COLO668 (cell line): ENCODE results near the gene ERMP1.
A peak's percentile ranks its signal among the peaks of the same experiment; 100 is the strongest.

ENCODE experiments used
- DNase-seq: peaks from one replicate; lab custom pipeline; 2025; ENCODE audit not compliant: unreplicated experiment; lab: John Stamatoyannopoulos, UW

The ERMP1 gene

DNA sequence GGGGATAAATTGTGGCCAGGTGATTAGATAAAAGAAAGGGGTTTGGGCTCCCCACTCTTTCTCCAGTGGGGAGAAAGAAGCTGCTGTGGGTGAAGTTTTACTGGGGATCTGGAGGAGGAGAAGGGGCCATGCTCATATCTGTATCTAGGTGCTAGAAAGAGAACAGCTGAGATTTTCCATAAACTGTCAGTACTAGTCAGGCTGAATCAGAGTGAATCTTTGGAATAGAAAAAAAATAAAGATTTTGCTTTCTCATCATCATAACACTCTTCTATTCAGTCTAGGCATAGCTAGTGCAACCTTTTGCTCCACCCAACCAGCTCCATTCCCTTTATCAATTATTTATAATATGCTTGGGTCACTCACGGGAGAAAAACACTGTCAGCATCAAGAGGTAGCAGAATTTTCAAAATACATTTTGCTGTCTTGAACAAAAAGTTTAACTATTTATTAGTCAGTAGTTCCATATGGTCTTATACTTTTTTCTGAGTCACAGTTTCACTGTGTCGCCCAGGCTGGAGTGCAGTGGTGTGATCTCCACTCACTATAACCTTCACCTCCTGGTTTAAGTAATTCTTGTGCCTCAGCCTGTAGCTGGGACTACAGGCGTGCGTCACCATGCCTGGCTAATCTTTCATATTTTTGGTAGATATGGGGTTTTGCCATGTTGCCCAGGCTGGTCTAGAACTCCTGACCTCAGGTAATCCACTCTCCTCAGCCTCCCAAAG, 21.3 kb upstream of the ERMP1 start:
- DNase-seq = no peak

DNA sequence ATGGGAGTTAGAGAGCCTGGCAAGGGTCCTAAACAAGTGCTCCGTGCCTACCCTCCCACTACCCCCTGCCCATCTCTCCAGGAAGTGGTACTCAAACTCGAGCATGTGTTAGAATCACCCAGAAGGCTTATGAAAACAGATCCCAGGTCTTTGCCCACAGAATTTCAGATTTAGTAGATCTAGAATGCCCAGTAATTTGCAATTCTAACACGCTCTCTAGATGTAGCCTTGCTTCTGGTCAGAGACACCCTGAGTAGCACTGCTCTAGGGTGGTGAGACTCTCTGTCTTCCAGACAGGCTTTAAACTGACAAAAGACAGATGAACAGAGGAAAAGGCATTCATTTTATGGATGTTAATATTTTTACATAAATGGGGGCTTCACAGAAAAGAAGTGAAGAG, 20.7 kb upstream of the ERMP1 start:
- DNase-seq = no peak

DNA sequence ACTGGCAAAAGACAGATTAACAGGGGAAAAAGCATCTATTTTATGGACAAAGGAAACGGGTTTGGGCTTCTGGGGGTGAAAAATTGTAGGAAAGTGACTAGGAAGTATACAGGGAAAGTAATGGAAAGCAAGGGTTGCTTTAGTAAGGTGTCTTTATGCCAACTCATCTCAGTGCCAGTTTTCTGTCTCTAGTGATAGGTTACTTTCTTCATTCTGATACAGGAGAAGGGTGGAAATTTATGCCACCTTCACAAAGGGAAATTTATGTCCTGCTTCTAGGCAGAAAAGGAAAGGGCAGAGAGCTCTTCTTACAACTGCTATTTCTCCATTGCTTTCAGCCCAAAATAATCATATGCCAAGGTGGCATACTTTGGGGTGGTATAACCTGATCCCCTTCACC, 20.1 kb upstream of the ERMP1 start:
- DNase-seq = no peak

DNA sequence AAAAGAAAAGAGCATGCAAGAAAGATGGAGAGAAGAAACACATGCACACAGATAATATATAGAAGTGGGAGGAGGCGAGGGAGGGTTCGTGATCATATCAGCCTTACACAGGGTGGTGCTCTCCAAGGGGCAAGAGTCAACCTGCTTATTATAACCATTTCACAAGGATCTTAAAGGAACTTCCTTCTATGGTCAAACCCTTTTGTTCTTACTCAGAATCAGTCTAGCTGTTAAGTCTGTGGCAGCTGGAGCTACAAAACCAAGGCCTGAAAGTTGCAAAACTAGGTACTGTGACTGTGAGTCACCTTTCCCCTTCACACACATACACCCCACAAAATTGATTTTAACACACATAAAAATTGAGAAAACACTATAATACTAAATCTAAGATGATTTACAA, 18.5 kb upstream of the ERMP1 start:
- no peak for DNase-seq

DNA sequence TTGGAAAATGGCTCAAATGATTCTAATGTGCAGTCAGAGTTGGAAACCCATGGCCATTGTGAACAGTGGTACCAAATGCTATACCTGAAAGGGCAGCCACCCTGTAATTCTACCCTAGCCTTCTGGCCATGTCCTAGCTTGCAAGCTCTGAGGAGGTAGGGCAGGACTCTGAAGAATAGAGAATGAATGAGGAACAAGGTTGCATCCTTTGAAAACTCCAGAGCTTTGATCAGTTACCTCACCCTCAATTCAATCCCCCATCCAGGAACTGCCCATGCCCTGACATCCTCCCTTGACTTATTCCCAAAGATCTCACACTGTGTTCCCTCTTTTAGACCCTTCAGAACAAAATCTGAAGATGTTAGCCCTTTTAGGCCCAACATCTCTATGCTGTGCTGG, 17.8 kb upstream of the ERMP1 start:
- DNase-seq = no peak

DNA sequence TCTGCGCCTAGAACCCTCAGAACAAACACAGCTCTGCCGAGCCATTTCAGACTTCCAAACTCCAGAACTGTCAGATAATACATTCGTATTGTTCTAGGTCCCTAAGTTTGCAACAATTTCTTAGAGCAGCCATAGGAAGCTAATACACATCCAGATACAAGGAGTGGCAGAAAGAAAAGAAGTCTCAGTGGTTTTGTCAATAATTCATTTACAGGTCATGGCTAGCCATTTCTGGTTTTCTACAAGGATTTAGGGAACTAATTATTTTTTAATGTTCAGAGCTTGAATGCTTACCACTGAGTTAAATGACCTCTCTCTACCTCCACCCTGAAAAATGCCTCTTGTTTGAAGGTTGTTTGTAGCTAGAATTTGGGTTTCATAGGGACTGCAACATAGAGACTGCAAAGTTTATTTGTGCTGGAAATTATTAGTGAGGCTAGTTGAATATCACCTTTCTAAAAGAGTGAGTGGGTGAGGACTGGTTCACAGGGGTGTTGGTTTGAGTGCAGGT, 15.5 kb upstream of the ERMP1 start:
- no peak for DNase-seq

DNA sequence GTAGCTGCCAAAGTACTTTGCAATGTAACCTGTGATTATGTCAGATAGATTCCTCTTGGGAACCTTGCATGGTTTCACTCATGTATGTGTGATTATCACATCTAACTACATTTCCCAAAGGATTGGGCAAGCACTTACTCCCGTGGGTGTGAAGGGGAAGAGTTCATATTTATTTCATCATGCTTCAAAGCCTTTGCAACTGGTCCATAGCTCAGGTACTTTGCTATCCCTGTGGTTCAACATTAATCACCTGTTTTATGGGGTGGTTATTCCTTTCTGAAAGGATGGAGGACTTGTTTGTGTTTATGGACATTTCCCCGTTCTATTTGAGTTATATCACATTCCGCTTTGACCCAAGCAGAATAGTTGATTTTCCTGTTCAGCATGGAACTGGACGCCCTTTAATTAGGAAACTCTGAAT, 13.6 kb upstream of the ERMP1 start:
- peak; percentile 11 for DNase-seq

DNA sequence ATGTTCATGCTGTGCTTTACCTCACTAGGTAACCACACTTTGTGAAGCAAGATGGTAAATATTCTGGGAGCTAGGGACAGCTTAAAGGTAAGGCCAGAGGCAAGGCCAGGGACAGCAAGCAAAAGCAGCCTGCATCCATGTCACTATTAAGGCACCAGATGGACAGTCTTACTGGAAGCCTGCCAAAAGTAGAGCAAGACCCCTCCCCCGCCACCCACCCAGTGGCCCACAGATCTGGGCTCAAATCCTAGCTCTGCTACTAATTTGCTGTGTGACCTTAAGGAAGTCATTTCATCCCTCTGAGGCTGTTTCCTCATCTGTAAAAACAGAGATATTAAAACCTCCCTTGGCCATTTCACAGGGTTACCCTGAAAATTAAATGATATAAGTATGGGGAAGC, 13.2 kb upstream of the ERMP1 start:
- DNase-seq = peak; percentile 6

DNA sequence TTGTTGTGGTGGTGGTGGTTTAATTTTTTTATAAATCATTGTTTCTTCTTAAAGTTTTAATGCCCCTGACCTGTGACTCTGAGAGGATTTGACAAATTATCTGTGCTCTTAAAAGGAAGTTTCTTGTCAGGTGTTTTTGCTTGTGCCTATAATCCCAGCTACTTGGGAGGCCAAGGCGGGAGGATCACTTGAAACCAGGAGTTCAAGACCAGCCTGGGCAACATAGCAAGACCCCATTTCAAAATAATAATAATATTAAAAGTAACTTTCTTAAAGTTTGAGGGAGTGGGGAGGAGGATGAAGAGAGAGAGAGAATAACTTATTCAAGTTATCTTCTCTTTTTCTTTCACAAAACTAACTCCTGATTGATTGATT, 12.2 kb upstream of the ERMP1 start:
- no peak for DNase-seq

DNA sequence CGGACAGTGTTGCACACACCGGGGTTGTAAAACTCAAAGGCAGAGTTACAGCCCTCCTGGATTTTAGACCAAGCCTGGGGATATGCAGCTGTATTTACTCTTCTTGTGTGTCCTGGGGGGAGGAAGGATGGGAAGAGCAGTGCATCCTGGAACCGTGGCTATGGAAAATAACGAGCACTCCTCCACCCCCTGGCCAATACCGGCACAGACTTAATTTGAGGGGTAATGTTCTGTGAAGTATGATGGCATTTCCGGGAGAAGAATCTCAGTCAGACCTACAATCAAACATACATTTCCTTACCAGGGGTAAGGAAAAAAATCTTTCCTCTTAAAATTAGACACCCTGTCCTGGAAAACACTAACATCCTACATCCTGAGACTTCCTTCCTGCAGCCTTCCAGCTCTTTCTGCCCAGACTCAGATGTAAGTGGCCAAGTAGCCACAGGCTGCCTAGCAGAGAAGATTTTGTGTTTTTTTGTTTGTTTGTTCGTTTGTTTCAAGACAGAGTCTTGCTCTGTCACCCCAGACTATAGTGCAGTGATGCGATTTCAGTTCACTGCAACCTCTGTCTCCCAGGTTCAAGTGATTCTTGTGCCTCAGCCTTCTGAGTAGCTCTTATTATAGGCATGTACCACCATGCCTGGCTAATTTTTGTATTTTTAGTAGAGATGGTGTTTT, 11.0 kb upstream of the ERMP1 start:
- DNase-seq = peak; percentile 81

DNA sequence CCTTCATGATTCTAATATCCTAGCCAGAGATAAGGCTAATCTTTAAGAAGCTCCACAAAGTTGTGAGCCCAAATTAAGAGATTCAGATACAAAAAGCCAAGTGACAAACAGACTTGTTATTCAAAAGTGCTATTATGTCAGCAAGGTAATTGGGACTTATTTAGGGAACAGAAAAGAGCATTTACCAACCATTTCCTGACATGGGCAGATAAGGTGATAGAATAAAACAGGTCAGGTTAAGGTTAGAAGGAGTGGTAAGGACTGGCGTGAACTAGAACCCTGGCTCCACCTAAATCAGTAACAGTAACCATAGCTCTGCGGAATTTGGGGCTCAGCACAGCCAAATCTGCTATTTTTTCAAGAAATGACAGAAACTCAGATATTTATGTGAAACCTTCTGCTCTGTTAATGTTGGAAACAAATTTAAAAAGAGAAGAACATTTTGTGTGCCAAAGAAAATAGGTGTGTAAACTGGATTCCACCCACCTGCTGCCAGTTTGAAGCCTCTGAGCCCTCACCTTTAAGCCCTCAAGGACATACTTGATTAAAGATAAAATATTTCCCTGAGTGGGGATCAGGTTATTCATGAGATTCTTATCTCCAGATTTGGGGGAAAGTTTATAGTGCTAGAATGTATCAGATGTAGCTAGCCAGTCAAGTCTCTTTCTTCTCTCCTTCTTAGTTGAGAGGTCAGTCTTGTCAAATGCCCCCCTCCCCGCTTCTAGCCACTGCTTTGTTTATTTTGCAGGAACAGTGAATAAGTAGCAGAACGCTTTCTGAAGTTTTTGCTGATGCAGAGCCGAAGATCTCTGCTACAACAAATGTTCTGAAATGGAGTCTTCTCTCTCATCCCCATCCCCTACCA, 10.2 kb upstream of the ERMP1 start:
- DNase-seq = no peak

DNA sequence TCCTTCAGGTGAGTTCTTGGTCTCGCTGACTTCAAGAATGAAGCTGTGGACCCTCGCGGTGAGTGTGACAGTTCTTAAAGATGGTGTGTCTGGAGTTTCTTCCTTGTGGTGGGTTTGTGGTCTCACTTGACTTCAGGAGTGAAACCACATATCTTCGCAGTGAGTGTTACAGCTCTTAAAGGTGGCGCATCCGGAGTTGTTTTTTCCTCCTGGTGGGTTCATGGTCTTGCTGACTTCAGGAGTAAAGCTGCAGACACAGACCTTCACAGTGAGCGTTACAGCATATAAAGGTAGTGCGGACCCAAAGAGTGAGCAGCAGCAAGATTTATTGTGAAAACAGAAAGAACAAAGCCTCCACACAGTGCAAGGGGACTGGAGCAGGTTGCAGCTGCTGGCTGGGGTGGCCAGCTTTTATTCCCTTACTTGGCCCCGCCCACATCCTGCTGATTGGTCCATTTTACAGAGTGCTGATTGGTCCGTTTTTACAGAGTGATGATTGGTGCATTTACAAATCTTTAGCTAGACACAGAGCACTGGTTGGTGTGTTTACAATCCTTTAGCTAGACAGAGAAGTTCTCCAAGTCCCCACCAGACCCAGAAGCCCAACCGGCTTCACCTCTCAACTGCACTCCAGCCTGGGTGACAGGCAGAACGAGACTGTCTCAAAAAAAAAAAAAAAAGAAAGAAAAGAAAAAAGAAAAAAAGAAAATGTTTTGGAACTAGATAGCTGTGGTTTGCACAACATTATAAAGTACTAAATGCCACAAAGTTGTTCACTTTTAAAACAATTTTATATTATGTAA, 9.1 kb upstream of the ERMP1 start:
- DNase-seq = no peak

DNA sequence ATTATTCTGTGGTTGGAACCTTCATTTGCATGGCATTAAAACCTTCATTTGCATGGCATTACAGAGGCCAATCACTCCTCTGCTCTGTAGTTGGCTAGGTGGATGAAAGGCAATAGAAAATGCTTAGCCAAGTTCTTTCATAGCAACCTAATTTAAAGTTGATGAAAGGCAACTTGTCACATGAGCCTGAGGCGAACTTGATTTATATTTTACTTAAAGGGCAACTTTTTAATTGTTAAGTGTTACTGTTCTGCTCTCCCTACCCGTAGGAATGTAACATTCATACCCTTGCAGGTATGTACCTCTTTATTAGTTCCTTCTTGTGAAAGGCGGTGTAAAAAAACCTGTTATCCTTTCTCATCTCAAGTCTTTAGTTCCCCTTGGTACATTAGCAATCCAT, 7.9 kb upstream of the ERMP1 start:
- no peak for DNase-seq

DNA sequence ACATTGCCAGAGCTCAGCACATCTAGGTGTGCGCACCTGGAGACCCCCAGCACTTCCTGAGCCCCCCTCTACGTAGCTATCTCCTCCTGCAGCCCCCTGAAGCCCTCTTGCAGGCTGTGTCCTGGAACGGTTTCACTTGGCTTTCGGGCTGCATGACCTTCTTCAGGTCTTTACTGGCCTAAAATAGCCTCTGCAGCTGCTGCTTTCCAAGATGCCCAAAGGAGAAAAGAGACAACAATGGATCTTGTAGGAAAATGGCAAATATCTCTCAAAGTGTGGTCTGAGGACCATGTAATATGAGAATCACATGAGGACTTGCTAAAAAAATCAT, 6.6 kb upstream of the ERMP1 start:
- no peak for DNase-seq

DNA sequence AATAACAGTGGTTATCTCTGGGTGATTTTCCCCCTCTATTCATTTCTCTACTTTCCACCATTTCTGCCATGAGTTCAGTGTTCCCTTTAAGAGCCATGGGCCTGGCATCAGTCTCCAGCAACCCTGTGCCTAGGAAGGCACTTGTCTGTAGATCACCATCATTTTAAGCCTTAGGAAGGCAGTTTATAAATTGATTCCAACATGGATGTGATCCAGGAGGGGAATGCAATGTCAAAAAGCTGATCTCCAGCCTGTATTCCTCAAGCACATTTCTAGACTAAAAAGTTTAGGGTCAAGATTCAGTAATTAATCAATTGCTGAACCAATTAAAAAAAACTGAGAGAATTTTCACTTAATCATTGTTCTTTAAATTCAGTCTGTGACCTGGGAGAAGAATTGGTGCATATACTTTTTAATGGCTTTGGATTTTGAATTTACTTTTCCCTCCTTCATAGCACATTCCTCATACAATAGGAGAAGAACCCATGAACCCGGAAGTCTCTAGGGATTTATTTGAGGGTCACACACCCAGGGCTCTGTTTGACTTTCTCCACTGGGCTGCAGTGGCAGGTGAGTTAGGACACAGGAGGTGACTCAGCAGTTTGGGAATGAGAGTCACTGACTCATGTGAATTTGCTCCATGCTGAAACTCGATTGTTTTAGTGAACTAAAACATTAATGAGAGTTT, 6.1 kb upstream of the ERMP1 start:
- DNase-seq = peak; percentile 72

DNA sequence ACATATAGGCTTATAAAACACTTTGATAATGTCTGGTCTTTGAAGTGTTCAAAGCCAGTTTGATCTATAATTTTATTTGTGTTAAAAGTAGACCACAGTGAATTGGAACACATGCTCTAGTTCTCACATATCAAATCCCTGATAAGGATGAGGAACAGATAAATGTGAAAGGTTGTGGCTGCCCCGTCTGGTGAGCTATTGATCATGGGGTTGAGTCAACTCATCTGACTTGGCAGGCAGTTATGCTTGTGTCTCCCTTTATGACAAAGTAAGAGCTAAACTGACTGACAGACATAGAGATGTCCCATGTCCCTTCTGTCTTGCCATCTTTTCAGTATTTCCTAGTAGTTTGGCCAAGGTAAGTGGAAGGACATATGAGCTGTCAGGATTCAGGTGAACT, 2.9 kb upstream of the ERMP1 start:
- DNase-seq = no peak

DNA sequence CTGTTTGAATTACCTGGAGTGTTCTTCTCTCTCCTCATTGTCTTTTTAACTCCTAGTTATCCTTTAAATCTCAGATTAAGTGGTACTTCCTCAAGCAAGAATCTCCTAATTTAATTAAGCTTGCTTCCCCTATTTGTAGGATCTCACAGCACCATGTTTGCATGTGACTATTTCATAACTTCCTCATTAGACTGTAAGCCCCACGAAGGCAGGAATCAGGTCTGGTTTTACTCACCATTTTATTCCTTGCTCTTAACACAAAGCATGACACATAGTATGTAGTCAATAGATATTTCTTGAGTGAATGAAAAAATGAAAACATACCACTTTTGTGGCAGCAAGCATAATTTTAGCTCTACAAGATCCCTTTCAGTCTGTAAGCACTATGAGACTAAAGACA, 1.3 kb upstream of the ERMP1 start:
- no peak for DNase-seq

DNA sequence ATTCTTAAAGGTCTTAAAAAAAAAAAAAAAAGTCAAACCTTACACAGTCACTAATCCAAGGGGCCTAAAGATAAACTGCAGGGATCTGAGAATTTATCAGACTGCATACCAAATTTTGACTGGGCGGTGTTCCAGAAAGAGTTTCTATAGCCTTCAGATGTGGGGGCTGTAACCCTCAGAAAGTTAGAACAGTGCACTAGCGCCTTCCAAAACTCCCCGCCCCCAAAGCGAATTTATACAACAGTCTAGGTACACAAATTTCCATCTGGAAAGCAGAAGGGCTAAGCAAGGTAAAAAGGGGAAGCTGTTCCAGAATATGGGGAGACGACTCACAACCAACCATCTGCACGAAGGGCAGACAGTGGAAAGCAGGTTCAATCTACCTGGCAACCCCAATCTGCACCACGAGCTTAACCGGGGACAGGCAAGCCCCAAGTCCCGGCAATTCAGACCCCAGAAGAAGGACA, 813 bp downstream of the ERMP1 start:
- no peak for DNase-seq

DNA sequence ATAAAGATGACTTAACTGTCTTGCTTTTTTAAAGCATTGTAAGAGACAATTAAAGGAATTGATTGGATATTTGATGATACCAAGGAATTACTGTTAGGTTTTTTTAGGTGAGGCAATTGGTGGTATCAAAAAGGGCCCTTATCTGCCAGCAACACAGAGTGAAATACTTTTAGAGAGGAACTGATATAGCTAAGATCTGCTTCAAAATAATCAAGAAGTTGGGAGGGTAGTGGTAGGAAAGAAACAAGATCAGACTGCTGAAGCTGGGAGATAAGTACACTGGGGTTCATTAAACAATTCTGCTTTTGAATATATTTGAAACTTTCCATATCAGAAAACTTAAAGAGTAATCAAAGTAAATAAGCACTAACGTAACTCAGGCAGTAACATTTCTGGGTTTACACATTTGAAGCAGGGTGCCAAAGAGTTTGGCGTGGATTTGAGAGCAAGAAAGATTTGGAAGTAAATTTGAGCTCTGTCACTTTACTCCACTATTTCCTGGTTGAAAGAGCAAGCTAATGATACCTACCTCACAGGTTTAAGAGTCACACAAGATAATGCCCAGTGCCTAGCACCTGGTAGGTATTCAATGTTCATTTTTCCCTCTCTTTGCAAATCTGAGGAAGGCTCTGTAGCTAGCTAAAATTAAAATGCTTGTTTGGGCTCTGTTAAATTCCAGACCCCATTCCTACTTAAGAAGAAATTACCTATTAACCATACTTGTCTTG, 6.9 kb downstream of the ERMP1 start:
- DNase-seq = no peak

DNA sequence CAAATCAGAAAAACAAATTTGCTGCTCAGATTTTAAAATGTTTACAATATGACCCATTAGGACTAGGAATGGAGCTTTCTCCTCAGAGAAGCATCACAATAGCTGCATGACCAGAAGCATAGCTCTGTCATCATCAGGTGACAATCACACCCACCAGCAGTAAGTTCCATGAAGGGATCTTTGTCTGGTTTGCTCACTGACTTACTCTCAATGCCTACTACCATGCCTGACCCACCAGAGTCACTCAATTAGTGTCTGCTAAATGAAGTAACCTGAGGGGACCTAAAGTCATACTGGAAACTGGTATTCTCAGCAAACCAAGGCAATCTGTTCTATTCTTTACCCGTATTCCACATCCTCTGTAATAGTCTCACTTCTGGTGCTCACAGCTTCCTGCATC, 7.7 kb downstream of the ERMP1 start:
- no peak for DNase-seq
